OCI-LY7 (cell line): ENCODE results near the gene TPSG1.

Source experiments
- EZH2phosphoT487 ChIP-seq: fragments of 200-600 bp; sonication (generic); IDR thresholded peaks from 2 replicates; pipeline ENCODE4 v1.6.1; 2018; ENCODE audit warnings: low read depth, borderline replicate concordance, mild to moderate bottlenecking, mixed run types, antibody characterized with exemption, low read length, moderate library complexity, mixed read lengths
- TF ChIP-seq, protein P1 (sequence below): fragments of 200-600 bp; sonication (generic); conservative IDR thresholded peaks from 2 replicates; pipeline ENCODE4 v1.5.1; 2014; ENCODE audit warnings: mild to moderate bottlenecking, antibody characterized with exemption, low read length, moderate library complexity, mixed read lengths

- TF ChIP-seq, protein P1, sequence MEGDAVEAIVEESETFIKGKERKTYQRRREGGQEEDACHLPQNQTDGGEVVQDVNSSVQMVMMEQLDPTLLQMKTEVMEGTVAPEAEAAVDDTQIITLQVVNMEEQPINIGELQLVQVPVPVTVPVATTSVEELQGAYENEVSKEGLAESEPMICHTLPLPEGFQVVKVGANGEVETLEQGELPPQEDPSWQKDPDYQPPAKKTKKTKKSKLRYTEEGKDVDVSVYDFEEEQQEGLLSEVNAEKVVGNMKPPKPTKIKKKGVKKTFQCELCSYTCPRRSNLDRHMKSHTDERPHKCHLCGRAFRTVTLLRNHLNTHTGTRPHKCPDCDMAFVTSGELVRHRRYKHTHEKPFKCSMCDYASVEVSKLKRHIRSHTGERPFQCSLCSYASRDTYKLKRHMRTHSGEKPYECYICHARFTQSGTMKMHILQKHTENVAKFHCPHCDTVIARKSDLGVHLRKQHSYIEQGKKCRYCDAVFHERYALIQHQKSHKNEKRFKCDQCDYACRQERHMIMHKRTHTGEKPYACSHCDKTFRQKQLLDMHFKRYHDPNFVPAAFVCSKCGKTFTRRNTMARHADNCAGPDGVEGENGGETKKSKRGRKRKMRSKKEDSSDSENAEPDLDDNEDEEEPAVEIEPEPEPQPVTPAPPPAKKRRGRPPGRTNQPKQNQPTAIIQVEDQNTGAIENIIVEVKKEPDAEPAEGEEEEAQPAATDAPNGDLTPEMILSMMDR: no peak
- TF ChIP-seq EZH2phosphoT487: no peak
Observed at GRCh38 chr16:1215574-1216295, 9.3 kb downstream of the TPSG1 start.
